Tibial nerve (tissue), 4 donors: ENCODE results near the gene IZUMO2.
"Not testable (repeated sequence)": the region's sequence is repeated elsewhere in the genome, so short reads cannot be mapped to it uniquely, and the experiment has no call there.

Source experiments
- EP300 ChIP-seq, 2 donors: sonication (generic); formaldehyde crosslinking; IDR thresholded peaks; one replicate each; pipeline ENCODE4 v1.6.1; 2017; ENCODE audit warnings: antibody characterized with exemption in 2 of 2, mild to moderate bottlenecking in 1 of 2
- POLR2A ChIP-seq, 2 donors: fragments of 450-650 bp; IDR thresholded peaks; one replicate each; pipeline ENCODE4 v1.6.1; 2017; ENCODE audit warnings: antibody characterized with exemption in 2 of 2, mild to moderate bottlenecking in 2 of 2, moderate library complexity in 2 of 2
- TF ChIP-seq, protein P1 (sequence below), 5 experiments: fragments of 200-600 bp in 3 of 5; fragments of 450-650 bp in 2 of 5; sonication (generic) in 3 of 5; IDR thresholded peaks; one replicate each; pipeline ENCODE4 v1.5.1; 2016 to 2019; ENCODE audit warnings: antibody characterized with exemption in 5 of 5, mild to moderate bottlenecking in 3 of 5, moderate library complexity in 2 of 5

DNA sequence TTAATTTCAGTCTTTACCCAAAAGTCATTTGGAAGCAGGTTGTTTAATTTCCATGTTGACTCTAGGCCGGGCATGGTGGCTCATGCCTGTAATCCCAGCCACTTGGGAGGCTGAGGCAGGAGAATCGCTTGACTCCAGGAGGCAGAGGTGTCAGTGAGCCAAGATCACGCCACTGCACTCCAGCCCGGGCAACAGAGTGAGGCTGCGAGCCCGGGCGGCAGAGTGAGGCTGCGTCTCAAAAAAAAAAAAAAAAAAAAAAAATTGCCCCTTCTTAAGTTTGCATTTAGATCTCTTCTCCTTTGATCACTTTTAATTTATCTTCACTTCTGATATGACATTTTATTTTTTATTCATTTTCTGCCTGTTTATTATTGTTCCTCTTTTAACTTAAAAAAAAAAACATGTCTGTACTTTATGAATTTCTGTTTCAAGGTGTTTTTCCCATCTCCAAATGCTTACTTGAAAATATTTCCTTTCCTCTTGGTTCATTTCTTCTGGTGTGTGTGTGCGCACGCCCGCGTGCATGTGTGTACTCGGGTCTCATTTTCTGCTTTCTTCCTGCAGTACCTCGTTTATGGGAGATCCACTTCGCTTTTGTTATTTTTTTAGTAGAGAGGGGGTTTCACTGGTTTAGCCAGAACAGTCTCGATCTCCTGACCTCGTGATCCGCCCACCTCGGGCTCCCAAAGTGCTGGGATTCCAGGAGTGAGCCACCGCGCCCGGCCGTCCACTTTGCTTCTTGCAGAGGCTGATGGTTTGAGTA lies 26.3 kb downstream of the IZUMO2 start:
- TF ChIP-seq EP300, POLR2A (IDR thresholded peaks at IDR 0.05): not testable (repeated sequence)
- TF ChIP-seq, protein P1, sequence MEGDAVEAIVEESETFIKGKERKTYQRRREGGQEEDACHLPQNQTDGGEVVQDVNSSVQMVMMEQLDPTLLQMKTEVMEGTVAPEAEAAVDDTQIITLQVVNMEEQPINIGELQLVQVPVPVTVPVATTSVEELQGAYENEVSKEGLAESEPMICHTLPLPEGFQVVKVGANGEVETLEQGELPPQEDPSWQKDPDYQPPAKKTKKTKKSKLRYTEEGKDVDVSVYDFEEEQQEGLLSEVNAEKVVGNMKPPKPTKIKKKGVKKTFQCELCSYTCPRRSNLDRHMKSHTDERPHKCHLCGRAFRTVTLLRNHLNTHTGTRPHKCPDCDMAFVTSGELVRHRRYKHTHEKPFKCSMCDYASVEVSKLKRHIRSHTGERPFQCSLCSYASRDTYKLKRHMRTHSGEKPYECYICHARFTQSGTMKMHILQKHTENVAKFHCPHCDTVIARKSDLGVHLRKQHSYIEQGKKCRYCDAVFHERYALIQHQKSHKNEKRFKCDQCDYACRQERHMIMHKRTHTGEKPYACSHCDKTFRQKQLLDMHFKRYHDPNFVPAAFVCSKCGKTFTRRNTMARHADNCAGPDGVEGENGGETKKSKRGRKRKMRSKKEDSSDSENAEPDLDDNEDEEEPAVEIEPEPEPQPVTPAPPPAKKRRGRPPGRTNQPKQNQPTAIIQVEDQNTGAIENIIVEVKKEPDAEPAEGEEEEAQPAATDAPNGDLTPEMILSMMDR (IDR thresholded peaks at IDR 0.05): peak in 2 of 5 experiments; percentile 14 to 18
